Peyer's patch (tissue), 4 donors: ENCODE measurements around the gene RREB1.

Experiments used
- POLR2A ChIP-seq, 2 donors: fragments of 450-650 bp; IDR thresholded peaks; one replicate each; pipeline ENCODE4 v1.5.1; 2017; ENCODE audit warnings: antibody characterized with exemption in 2 of 2, mild to moderate bottlenecking in 2 of 2, moderate library complexity in 2 of 2
- TF ChIP-seq, protein P1 (sequence below), 6 experiments: fragments of 450-650 bp in 4 of 6; fragments of 200-600 bp in 2 of 6; sonication (generic) in 1 of 6; IDR thresholded peaks; one replicate each; pipeline ENCODE4 v1.5.1; 2017 to 2019; ENCODE audit warnings: antibody characterized with exemption in 6 of 6, mild to moderate bottlenecking in 3 of 6, moderate library complexity in 1 of 6

DNA sequence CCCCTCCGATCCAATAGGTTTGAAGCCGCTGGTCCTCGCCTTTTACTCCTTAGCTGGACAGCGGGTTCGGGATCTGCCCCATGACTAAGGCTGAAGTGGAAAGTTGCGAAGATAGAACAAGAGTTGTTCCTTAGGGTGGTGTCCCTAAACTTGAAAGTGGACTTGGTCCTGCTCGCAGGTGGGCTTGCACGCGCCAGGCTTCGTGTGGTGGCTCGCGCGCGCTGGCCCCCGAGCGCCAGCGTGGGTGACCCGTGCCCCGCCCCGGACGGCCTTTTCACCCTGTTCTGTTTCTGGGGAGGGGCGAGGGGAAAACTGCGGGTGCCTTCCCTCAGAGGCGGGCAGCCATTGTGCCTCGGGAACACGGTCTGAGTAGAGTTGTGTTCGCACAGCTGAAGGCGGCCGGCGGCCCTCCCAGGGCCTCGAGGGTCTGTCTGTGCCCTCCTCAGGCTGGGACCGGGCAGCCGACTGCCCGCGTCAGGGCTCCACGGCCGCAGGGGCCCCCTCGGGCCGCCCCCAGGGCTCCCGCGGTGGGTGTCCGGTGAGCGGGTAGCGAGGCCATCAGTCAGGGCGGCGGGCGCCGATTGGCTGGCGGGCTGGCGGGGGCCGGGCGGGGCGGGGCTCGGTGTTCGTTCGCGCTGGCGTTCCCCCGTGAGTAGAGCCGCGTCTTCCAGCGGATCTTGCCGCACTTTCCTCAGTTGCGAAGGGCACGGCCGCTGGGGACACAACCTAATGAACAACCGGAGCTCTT, 33.0 kb downstream of the RREB1 start:
- TF ChIP-seq, protein P1, sequence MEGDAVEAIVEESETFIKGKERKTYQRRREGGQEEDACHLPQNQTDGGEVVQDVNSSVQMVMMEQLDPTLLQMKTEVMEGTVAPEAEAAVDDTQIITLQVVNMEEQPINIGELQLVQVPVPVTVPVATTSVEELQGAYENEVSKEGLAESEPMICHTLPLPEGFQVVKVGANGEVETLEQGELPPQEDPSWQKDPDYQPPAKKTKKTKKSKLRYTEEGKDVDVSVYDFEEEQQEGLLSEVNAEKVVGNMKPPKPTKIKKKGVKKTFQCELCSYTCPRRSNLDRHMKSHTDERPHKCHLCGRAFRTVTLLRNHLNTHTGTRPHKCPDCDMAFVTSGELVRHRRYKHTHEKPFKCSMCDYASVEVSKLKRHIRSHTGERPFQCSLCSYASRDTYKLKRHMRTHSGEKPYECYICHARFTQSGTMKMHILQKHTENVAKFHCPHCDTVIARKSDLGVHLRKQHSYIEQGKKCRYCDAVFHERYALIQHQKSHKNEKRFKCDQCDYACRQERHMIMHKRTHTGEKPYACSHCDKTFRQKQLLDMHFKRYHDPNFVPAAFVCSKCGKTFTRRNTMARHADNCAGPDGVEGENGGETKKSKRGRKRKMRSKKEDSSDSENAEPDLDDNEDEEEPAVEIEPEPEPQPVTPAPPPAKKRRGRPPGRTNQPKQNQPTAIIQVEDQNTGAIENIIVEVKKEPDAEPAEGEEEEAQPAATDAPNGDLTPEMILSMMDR (IDR thresholded peaks at IDR 0.05): no peak
- peak in 1 of 2 donors; percentile 26 for TF ChIP-seq POLR2A (IDR thresholded peaks at IDR 0.05)
